Measurements from ENCODE around the gene CUX1.

The CUX1 gene

DNA sequence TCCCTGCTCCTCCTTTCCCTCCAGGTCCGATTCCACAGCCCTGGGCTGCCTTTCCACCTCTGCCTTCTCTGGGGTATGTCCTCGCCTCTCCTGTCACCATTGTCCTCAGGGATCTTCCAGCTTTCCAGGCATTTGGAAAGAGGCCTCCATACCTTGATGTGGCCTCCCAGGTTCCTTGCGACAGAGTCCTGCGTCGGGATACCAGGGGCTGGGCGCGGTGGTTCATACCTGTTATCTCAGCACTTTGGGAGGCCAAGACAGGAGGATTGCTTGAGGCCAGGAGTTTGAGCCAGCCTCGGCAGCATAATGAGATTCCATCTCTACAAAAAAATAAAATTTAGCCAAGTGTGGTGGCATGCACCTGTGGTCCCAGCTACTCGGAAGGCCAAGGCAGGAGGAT, 171.1 kb downstream of the CUX1 start:
- no peak for DNase-seq (ENCODE audit: low read depth)
- H3K4me3 ChIP-seq (ENCODE audit: control insufficient read depth, low read depth, low read length) = no peak overlapping the region
- no peak for TF ChIP-seq CTCF (conservative IDR thresholded peaks at IDR 0.05; ENCODE audit: control insufficient read depth, insufficient read depth, low read depth, low read length)

GRCh38 chr7:101989101-101989500, 171.7 kb downstream of the CUX1 start:
- no peak for DNase-seq (ENCODE audit: low read depth)
- TF ChIP-seq CTCF (conservative IDR thresholded peaks at IDR 0.05; ENCODE audit: control insufficient read depth, insufficient read depth, low read depth, low read length) = no peak

GRCh38 chr7:101990811-101991418, 173.5 kb downstream of the CUX1 start:
- no peak for DNase-seq (ENCODE audit: low read depth)
- TF ChIP-seq CTCF (conservative IDR thresholded peaks at IDR 0.05; ENCODE audit: control insufficient read depth, insufficient read depth, low read depth, low read length) = no peak
- H3K4me3 ChIP-seq (ENCODE audit: control insufficient read depth, low read depth, low read length) = no peak overlapping the region

More at GRCh38 chr7:101989101-101989500, 171.7 kb downstream of the CUX1 start:
- H3K4me3 ChIP-seq (ENCODE audit: control insufficient read depth, low read depth, low read length) = no peak overlapping the region

DNA sequence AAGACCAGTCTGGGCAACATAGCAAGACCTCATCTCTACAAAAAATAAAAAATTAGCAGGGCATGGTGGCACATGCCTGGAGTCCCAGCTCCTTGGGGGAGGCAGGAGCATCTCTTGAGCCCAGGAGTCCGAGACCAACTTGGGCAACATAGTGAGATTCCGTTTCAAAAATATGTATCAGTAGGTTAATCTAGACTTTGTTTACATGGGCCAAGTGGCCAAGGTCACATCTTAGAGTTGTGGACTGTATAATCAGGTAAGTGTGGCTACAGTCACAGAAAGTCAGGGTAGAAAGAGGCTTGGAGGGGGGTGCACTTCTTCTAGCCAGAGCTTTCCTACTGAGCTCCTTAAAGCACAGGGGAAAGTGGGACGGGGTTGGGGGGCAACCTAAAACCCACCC, 174.4 kb downstream of the CUX1 start:
- no peak for TF ChIP-seq CTCF (conservative IDR thresholded peaks at IDR 0.05; ENCODE audit: control insufficient read depth, insufficient read depth, low read depth, low read length)
- no peak overlapping the region for H3K4me3 ChIP-seq (ENCODE audit: control insufficient read depth, low read depth, low read length)
- no peak for DNase-seq (ENCODE audit: low read depth)

DNA sequence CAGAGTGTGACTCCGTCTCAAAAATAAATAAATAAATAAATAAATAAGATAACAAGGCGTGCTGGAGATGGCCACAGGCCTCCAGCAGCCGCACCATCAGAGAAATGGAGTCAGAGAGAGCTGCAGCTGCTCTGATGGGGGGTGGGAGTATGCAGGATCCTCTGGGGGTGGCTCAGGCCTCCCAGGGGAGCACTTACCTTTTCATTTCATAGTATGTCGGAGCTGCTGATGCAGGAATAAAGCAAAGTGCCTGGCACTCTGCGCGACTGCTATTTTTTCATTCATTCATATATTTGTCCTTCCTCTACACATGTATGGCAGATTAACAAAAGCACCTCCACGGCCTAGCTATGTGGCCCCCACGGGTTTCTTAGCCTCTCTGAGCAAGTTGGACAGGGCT, 175.9 kb downstream of the CUX1 start:
- no peak overlapping the region for H3K4me3 ChIP-seq (ENCODE audit: control insufficient read depth, low read depth, low read length)
- TF ChIP-seq CTCF (conservative IDR thresholded peaks at IDR 0.05; ENCODE audit: control insufficient read depth, insufficient read depth, low read depth, low read length) = no peak
- DNase-seq (ENCODE audit: low read depth) = no peak

GRCh38 chr7:101995121-101995520, 177.7 kb downstream of the CUX1 start:
- no peak for DNase-seq (ENCODE audit: low read depth)
- TF ChIP-seq CTCF (conservative IDR thresholded peaks at IDR 0.05; ENCODE audit: control insufficient read depth, insufficient read depth, low read depth, low read length) = no peak
- no peak overlapping the region for H3K4me3 ChIP-seq (ENCODE audit: control insufficient read depth, low read depth, low read length)

Measured in fibroblast of mammary gland (primary cell).